ENCODE measurements around the gene TP53RK. TPM values are rescaled to one million over a fixed set of nuclear protein-coding genes. Genes with fewer than 3 reads are reported as not detected.

The TP53RK gene
- total and polyA plus RNA-seq, 2 experiments from 2014 or later = 24.2 to 26.0 TPM

DNA sequence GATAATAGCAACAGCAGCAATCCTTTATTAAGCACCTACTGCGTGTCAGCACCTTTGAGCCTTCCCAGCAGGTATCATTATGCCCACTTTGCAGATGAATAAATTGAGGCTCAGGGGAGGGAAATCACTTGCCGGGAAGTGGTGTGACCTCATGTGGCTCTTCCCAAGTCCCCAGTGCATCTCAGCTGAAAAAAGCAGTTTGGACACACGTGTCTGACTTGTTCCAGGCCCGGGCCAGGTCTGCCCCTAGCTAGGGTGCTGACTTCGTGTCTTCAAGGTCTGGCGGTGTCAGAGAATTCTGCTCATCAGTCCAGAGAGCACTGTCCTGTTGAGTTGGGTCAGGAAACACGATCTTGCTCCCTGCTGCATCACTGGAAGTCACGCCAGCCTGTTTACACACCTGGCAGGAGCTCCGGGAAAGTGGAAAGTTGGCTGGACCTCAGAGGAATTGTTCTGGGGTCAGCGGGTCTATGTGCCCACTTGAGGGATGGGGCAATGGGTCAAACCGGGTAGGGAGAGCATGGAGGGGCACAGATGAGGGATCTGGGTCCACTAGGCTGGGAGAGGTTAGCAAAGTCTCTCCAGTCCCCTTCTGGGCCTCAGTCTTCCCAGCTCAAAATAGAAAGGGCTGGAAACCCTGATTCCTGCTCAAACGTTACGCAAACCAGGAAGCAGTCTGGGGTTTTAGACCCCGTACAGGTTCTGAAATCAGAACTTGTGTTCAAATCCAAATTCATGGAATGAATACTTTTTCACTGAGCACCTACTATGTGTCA is 48.5 kb downstream of the TP53RK start:
- ATAC-seq (no peak), DNase-seq (ENCODE audit: low spot score) (no peak)
- Histone ChIP-seq H3K4me1 (ENCODE audit: insufficient read depth) (no peaks in the 10 kb centered on the region; the same call in 1 of the 2 replicates), H3K9me2 (ENCODE audit: insufficient read depth) (no peaks in the 10 kb centered on the region), H3K79me2 (replicated peaks; ENCODE audit: insufficient read depth) (no peaks in the 10 kb centered on the region), H2AFZ (no peak overlapping the region), H3K4me2 (no peak overlapping the region), H3K27me3 (ENCODE audit: insufficient read depth) (no peaks in the 10 kb centered on the region), H4K20me1 (replicated peaks; ENCODE audit: insufficient read depth) (no peaks in the 10 kb centered on the region), H3K36me3 (ENCODE audit: insufficient read depth) (no peaks in the 10 kb centered on the region), H3K27ac (ENCODE audit: low read depth) (no peak overlapping the region), H3F3A (replicated peaks; ENCODE audit: low read depth) (no peaks in the 10 kb centered on the region), H3K4me3 (no peak overlapping the region)
- no peak overlapping the region for H3K4me3 Mint-ChIP-seq
- H3K27me3 Mint-ChIP-seq (ENCODE audit: insufficient read depth, low read depth, poor library complexity) = peaks cover 12% of the 10 kb centered on the region
- H3K27ac Mint-ChIP-seq = peak overlapping the region; percentile 68; the same call in 1 of the 2 replicates
- no peaks in the 10 kb centered on the region; the same call in 2 of the 3 replicates for H3K9me3 Mint-ChIP-seq
- TF ChIP-seq, protein P1, sequence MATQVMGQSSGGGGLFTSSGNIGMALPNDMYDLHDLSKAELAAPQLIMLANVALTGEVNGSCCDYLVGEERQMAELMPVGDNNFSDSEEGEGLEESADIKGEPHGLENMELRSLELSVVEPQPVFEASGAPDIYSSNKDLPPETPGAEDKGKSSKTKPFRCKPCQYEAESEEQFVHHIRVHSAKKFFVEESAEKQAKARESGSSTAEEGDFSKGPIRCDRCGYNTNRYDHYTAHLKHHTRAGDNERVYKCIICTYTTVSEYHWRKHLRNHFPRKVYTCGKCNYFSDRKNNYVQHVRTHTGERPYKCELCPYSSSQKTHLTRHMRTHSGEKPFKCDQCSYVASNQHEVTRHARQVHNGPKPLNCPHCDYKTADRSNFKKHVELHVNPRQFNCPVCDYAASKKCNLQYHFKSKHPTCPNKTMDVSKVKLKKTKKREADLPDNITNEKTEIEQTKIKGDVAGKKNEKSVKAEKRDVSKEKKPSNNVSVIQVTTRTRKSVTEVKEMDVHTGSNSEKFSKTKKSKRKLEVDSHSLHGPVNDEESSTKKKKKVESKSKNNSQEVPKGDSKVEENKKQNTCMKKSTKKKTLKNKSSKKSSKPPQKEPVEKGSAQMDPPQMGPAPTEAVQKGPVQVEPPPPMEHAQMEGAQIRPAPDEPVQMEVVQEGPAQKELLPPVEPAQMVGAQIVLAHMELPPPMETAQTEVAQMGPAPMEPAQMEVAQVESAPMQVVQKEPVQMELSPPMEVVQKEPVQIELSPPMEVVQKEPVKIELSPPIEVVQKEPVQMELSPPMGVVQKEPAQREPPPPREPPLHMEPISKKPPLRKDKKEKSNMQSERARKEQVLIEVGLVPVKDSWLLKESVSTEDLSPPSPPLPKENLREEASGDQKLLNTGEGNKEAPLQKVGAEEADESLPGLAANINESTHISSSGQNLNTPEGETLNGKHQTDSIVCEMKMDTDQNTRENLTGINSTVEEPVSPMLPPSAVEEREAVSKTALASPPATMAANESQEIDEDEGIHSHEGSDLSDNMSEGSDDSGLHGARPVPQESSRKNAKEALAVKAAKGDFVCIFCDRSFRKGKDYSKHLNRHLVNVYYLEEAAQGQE (IDR thresholded peaks at IDR 0.05; ENCODE audit: unreplicated experiment) = no peak
- TF ChIP-seq ZNF114 (CRISPR knock-in tag; IDR thresholded peaks at IDR 0.05) = no peak
- TF ChIP-seq JUNB (IDR thresholded peaks at IDR 0.05; ENCODE audit: unreplicated experiment) = no peak
- TF ChIP-seq STAT1 (IDR thresholded peaks at IDR 0.05; ENCODE audit: unreplicated experiment) = no peak
- no peaks in the 10 kb centered on the region for H3K36me3 Mint-ChIP-seq (ENCODE audit: low read depth)
- H3K4me1 Mint-ChIP-seq = peaks cover 8% of the 10 kb centered on the region; the same call in 2 of the 3 replicates

GRCh38 chr20:46640044-46640443 is 49.2 kb downstream of the TP53RK start:
- Mint-ChIP-seq H3K27me3 (ENCODE audit: insufficient read depth, low read depth, poor library complexity) (peaks cover 14% of the 10 kb centered on the region), H3K36me3 (ENCODE audit: low read depth) (no peaks in the 10 kb centered on the region)
- no peaks in the 10 kb centered on the region for H3K27me3 ChIP-seq (ENCODE audit: insufficient read depth)

More at GRCh38 chr20:46640044-46640443, 49.2 kb downstream of the TP53RK start:
- Histone ChIP-seq H3K4me2 (no peak overlapping the region), H2AFZ (no peak overlapping the region), H3K4me1 (ENCODE audit: insufficient read depth) (no peaks in the 10 kb centered on the region; the same call in 1 of the 2 replicates), H4K20me1 (replicated peaks; ENCODE audit: insufficient read depth) (no peaks in the 10 kb centered on the region), H3K27ac (ENCODE audit: low read depth) (no peak overlapping the region), H3K36me3 (ENCODE audit: insufficient read depth) (no peaks in the 10 kb centered on the region), H3K4me3 (no peak overlapping the region), H3K79me2 (replicated peaks; ENCODE audit: insufficient read depth) (no peaks in the 10 kb centered on the region), H3K9me2 (ENCODE audit: insufficient read depth) (no peaks in the 10 kb centered on the region), H3F3A (replicated peaks; ENCODE audit: low read depth) (no peaks in the 10 kb centered on the region)
- Mint-ChIP-seq H3K4me3 (no peak overlapping the region), H3K4me1 (peaks cover 8% of the 10 kb centered on the region; the same call in 2 of the 3 replicates), H3K27ac (no peak overlapping the region), H3K9me3 (no peaks in the 10 kb centered on the region; the same call in 1 of the 3 replicates)
- ATAC-seq (no peak; the same call in 2 of the 3 replicates), DNase-seq (ENCODE audit: low spot score) (no peak)
- TF ChIP-seq STAT1 (IDR thresholded peaks at IDR 0.05; ENCODE audit: unreplicated experiment) (no peak), EZH2 (IDR thresholded peaks at IDR 0.05; ENCODE audit: low read depth, unreplicated experiment) (no peak), ETS1 (IDR thresholded peaks at IDR 0.05) (no peak), EZH2phosphoT487 (IDR thresholded peaks at IDR 0.05; ENCODE audit: unreplicated experiment) (no peak), POLR2AphosphoS5 (IDR thresholded peaks at IDR 0.05; ENCODE audit: low read depth) (no peak), ZNF331 (CRISPR knock-in tag; IDR thresholded peaks at IDR 0.05; ENCODE audit: low read depth) (no peak), CREB1 (CRISPR knock-in tag; IDR thresholded peaks at IDR 0.05; ENCODE audit: low read depth) (no peak)
